Transverse colon (tissue), 4 donors: Measurements from ENCODE around the gene ARHGAP1.

Experiments used
- POLR2A ChIP-seq: fragments of 450-650 bp; IDR thresholded peaks from one replicate; pipeline ENCODE4 v1.6.1; 2016; ENCODE audit warnings: antibody characterized with exemption, mild to moderate bottlenecking, moderate library complexity
- POLR2AphosphoS5 ChIP-seq, 3 donors: sonication (generic); formaldehyde crosslinking; IDR thresholded peaks; one replicate each; pipeline ENCODE4 v1.6.1; 2016; ENCODE audit warnings: antibody characterized with exemption in 3 of 3
- TF ChIP-seq, protein P1 (sequence below), 5 experiments: fragments of 200-600 bp in 3 of 5; fragments of 450-650 bp in 2 of 5; sonication (generic) in 3 of 5; IDR thresholded peaks; 1 replicate in 2 of 5; 2 replicates in 3 of 5; pipeline ENCODE4 v1.5.1; 2016 to 2017; ENCODE audit warnings: antibody characterized with exemption in 5 of 5, inconsistent platforms in 3 of 5, mild to moderate bottlenecking in 2 of 5, moderate library complexity in 1 of 5

DNA sequence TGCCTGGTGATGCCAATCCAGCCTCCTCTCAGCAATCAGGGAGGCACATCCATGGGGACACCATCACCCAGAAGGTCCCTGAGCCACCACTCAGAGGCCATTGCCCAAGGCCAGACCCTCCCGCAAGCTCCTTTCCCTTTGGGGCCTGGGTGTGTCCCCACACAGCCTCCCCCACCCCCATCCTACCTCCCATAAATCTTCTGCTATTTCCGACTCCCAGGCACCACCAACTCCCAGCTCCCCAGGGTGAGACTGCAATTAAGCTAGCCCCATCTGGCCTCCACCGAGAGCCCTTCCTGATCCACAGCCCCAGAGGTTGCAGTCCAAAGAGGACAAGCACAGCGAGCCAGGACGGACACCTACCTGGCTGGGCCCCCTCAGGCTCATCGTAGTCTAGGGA is 6.3 kb downstream of the ARHGAP1 start:
- no peak for TF ChIP-seq POLR2A
- TF ChIP-seq, protein P1, sequence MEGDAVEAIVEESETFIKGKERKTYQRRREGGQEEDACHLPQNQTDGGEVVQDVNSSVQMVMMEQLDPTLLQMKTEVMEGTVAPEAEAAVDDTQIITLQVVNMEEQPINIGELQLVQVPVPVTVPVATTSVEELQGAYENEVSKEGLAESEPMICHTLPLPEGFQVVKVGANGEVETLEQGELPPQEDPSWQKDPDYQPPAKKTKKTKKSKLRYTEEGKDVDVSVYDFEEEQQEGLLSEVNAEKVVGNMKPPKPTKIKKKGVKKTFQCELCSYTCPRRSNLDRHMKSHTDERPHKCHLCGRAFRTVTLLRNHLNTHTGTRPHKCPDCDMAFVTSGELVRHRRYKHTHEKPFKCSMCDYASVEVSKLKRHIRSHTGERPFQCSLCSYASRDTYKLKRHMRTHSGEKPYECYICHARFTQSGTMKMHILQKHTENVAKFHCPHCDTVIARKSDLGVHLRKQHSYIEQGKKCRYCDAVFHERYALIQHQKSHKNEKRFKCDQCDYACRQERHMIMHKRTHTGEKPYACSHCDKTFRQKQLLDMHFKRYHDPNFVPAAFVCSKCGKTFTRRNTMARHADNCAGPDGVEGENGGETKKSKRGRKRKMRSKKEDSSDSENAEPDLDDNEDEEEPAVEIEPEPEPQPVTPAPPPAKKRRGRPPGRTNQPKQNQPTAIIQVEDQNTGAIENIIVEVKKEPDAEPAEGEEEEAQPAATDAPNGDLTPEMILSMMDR (IDR thresholded peaks at IDR 0.05): no peak
- TF ChIP-seq POLR2AphosphoS5 (IDR thresholded peaks at IDR 0.05): no peak
